CD4-positive, alpha-beta T cell treated with Interleukin-17A for 4 hours (primary cell): ENCODE results near the gene ARHGEF19.
A peak's percentile ranks its signal among the peaks of the same experiment; 100 is the strongest.
"Not testable (repeated sequence)": the region's sequence is repeated elsewhere in the genome, so short reads cannot be mapped to it uniquely, and the experiment has no call there.

Experiments
- DNase-seq: peaks from one replicate; pipeline ENCODE4 v3.0.0-alpha.2; 2020; ENCODE audit warnings: mixed read lengths

The ARHGEF19 gene

GRCh38 chr1:16163608-16164212 is 48.7 kb downstream of the ARHGEF19 start:
- DNase-seq, result not testable (repeated sequence)

DNA sequence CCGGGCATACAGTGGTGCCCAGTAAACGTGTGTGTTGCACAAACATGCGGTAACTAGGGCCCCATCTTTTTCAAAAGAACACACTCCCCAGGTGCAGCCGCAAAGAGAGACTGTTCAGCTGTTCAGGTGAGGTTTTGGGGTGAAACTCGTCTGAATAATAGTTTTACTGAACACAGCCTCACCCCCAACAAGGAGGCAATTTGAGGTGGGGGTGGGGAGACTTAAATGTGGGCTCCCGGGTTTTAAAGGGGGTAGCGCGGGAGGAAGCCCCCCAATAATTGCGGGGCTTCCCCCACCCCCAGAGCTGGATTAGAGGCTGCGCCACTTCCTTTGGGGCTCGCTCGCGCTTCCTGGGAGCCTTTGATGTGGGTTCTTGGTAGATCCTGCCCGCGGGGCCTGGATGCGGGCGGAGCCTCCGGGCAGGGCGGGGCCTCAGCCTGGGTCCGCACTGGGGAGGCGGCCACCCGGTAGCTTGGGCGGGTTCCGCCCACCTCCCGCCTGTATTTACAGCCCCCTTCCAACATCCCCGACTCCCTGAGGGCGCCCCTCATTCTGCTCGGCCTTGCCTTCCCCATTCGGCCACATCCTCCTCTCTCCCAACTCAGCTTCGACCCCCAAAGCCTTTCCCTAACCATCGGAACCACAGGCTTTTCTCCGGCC is 50.2 kb downstream of the ARHGEF19 start:
- peak; percentile 81 for DNase-seq

- no peak for DNase-seq
These were observed 50.7 kb downstream of the ARHGEF19 start for GRCh38 chr1:16161717-16162116.

DNA sequence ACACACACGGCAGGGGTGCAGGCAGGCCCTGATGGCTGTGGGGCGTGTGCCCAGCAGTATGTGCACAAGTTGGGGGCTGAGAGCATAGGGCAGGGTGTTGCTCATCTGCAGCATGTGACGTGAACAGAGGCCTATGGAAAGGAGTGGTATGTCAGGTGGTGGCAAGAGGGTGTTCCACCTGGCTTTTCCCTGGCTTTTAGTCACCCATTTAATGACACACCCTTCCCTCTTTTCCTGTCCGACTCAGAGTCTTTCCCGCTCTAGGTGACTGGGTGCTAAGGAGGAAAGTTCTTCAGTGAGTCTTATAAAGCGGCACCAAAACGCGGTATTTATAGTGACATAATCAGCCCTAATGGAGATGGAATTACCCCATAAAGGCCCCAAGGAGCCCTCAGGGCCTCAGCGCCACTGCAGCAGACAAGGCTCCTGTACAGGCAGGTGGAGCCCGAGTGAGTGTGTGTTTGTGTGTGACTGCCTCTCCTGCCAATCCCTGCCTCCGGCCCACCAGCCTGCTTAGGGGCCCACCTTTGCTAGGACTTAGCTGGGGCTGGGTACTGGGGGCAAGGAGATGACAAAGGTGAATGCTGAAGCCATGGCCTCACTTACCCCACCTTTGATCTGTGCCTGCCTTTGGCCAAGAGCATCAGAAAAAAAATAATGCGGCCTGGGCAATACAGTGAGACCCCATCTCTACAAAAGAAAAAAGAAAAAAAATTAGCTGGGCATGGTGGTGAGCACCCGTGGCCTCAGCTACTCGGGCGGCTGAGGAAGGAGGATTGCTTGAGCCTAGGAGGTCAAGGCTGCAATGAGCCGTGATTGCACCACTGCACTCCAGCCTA is 53.2 kb downstream of the ARHGEF19 start:
- no peak for DNase-seq

- peak; percentile 63 for DNase-seq
These were observed 54.4 kb downstream of the ARHGEF19 start for GRCh38 chr1:16158025-16158424.

DNA sequence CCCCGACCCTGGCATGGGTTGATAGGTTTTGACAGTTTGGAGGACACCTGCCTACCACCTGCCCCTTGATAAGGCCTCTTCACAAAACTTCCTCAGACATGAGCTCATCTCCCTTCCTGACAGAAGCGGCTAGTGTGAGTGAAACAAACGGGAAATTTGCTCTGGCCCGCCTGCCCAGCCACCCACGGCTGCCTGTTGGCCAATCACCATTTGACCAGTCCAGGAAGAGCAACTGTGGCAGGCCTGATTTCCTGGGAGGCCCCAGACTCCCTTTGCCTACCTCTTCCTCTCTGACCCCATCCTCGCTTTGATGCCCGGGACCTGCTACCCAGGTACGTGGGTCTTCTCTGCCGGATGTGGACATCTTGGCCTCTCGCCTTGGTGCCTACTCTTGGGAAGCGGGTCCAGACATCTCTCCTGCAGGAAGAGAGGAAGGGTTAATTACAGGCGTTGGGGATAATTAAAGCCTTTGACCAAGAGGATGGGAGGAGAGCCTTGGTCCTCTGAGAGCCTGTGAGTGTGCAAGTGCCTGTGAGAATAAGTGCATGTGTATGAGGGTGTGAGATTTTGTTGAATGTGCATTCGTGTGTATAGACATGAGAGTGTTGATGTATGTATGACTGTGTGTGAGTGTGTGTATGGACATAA is 55.5 kb downstream of the ARHGEF19 start:
- no peak for DNase-seq

- peak; percentile 41 for DNase-seq
These were observed 56.7 kb downstream of the ARHGEF19 start, which contains the start of gene EPHA2 for GRCh38 chr1:16155537-16156410. Gene EPHA2, minus strand, starts transcription at chr1:16156069. Its CDS starts 137 bp downstream, at chr1:16155932.

GRCh38 chr1:16153999-16154673 is 58.3 kb downstream of the ARHGEF19 start:
- DNase-seq, result no peak

DNA sequence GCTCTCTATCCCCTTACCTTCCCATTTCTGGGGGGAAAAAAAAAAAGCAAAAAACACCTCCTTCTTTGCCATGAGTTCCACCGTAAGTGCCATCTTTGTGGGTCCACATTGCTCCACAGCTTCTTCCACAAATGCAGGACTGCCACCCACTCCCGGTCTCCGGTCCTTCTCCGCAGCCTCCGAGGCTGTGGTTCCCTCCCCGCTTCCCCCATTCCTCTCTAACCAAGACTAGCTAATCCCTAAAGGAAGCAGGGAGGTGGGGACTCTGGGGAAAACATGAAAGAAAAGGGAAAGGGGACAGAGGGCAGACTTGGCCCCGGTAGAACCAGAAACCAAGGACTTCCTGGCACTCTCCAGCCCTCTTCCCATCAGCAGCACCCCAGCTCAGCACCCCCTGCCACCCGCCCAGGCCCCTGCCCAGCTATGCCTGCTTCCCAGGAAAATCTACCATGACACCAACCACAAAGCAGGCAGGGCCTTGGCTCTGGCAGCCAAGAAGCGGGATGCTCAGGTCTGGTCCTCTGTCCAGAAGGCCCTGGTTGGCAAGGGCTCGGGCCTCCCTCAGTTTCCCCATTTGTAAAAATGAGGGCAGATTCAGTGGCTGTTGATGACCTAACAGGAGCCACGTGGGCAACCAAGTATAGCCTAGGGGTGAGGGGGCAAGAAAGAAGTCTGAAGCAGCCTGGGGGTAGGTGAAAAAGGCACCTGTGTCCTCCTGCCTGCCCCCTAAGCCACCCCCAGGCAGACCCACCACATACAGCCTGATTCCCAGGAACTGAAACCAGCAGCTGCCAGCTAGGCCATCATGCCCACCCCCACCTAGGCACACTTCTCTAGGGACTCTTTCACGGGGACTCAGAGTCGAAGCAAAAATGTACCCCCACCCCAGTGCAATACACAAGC is 59.1 kb downstream of the ARHGEF19 start:
- no peak for DNase-seq

GRCh38 chr1:16152481-16153087 is 59.9 kb downstream of the ARHGEF19 start:
- DNase-seq, result no peak

GRCh38 chr1:16151995-16152384 is 60.5 kb downstream of the ARHGEF19 start:
- DNase-seq, result no peak

DNA sequence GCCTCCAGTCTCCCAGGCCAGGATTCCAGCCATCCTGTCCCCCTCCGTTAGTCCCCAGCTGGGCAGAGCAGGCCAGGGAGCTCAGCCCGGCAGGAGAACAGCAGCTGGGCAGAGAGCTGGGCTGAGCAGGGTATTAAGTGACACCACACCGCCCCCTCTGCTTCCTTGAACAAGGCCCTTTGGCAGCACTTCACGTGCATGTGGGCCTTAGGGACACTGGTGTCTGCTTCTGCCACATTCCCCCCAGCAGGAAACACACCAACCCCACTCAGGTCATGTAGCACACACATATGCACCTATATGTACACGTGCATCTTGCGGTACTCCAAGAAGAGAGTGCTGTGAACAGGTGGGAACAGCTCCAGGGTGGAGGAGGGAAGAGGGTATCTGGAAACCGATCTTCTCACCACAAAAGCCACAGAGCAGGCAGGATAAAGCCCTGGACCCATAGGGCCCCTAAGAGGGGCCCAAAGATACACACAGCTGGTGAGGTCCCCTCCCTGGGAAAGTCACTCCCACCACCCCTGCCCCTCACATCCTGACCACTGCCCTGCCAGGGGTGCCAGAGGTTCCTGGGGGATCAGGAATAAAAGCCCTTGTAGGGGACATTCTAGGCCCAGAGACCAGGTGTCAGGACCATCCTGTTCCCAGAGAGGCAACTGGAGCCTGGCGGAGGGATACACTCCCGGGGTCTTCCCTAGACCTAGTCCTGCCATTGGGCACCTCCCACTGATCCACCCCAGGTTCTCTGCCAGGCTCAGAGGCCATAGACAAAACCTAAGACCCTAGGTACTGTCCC is 61.1 kb downstream of the ARHGEF19 start:
- DNase-seq, result no peak

DNA sequence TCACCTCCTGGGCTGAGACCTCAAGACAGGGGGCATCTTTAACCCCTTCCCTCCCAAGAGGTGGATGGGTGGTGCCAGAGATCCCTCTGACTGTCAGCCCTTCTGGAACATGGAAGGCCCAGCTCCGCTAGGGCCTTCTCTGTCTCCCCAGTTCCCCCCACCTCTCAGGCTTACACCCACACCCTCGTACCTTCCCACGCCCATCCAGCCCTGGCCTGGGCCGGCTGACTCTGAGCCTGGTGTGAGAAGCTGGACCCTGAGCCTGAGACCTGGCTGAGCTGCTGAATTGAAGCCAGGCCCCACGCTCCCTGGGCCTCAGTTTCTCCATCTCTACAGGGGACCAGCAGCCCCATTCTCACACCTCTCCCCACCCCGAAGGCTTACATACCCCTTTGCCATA is 61.9 kb downstream of the ARHGEF19 start:
- no peak for DNase-seq

DNA sequence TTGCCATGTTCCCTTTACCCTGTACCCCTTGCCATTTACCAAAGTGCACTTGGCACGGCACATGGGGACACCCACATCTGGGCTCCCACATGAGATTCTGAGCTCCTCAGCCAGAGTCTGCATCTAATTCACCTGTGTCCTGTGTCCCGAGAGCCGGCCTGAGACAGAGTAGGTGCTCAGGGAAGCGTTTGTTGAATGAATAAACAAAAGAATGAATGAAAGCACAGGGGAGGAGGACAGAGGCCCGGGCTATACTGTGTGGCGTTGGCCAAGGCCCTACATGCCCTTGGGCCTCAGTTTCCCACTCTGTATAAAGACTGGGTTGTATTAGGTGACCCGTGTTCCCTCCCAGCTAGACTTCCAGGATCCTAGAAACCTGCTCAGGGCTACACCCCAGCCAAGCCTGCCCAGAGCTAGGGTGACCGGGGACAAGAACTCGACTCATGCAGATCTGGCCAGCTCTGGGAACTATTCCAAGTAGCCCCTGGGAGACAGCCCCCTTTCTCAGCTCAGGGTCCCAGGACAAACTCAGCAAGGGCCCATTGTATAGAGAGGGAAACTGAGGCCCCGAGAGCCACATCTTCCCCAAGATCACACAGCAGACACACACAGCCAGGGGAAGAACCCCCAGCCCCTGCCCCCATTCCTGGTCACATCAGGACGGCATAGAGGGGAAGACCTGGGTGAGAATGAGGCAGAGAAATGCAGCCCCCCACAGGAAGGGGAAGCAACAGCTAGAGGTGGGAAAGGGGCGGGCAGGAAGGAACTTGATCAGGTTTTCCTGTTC is 62.6 kb downstream of the ARHGEF19 start:
- DNase-seq, result no peak

GRCh38 chr1:16149146-16149545 is 63.3 kb downstream of the ARHGEF19 start:
- DNase-seq, result no peak

DNA sequence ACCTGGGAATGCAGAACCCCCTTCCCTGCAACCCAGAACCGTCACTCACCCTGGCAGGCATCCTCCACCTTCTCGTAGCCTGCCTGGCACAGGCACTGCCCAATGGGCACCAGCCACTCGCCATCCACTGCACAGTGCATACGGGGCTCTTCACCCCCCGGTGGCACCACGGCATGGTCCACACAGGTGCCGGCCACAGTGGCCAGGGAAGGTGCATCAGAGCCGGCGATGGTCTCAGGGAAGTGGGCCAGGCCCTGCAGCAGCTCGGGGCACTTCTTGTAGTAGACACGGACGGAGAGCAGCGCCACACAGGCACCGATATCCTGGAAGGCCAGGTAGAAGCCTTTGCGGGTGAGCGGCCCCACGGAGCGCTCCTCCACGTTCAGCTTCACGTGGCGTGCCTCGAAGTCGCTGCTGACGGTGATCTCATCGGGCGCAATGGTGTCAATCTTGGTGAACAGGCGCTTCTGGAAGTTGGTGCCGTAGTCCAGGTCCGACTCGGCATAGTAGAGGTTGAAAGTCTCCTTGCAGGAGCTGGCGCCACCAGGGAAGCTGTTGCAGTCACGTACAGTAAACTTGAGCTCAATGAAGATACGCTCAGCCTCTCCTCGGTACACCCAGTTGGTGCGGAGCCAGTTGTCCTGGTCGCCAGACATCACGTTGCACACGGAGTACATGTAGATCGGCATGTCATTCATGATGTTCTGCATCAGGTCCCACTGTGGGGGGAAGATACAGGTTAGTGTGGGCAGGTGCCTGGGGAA is 63.9 kb downstream of the ARHGEF19 start:
- no peak for DNase-seq
